Transverse colon (tissue), 4 donors: ENCODE data around the gene KRT83. TPM values are rescaled to one million over a fixed set of nuclear protein-coding genes. Genes with fewer than 3 reads are reported as not detected.

Source experiments
- DNase-seq: peaks from one replicate; pipeline ENCODE4 v3.0.0-alpha.2; 2019
- H3K27ac ChIP-seq, 4 donors: fragments of 200-600 bp; sonication (generic); 2 replicates each; pipeline ENCODE4 v1.5.1; 2016 to 2018; ENCODE audit warnings: inconsistent platforms in 4 of 4
- H3K27me3 ChIP-seq: fragments of 200-600 bp; sonication (generic); 2 replicates; pipeline ENCODE4 v1.5.1; 2017; ENCODE audit warnings: inconsistent platforms
- H3K36me3 ChIP-seq, 4 donors: fragments of 200-600 bp; sonication (generic); 2 replicates each; pipeline ENCODE4 v1.5.1; 2017 to 2019; ENCODE audit warnings: inconsistent platforms in 4 of 4
- H3K4me1 ChIP-seq, 4 donors: fragments of 200-600 bp; sonication (generic); 2 replicates each; pipeline ENCODE4 v1.5.1; 2017 to 2020; ENCODE audit warnings: inconsistent platforms in 4 of 4
- H3K4me3 ChIP-seq, 4 donors: fragments of 200-600 bp; sonication (generic); 1 replicate in 1 of 4; 2 replicates in 3 of 4; pipeline versions ENCODE4 v1.5.1 to v1.6.1; 2017 to 2019; ENCODE audit warnings: inconsistent platforms in 4 of 4
- H3K9me3 ChIP-seq, 2 donors: fragments of 200-600 bp; sonication (generic); 2 replicates each; pipeline ENCODE4 v1.5.1; 2017 to 2019; ENCODE audit warnings: inconsistent platforms in 2 of 2
- EP300 ChIP-seq: sonication (generic); formaldehyde crosslinking; IDR thresholded peaks from one replicate; pipeline ENCODE4 v1.6.1; 2017; ENCODE audit warnings: antibody characterized with exemption, low read depth
- POLR2A ChIP-seq: fragments of 450-650 bp; IDR thresholded peaks from one replicate; pipeline ENCODE4 v1.6.1; 2016; ENCODE audit warnings: antibody characterized with exemption, mild to moderate bottlenecking, moderate library complexity
- POLR2AphosphoS5 ChIP-seq, 3 donors: sonication (generic); formaldehyde crosslinking; IDR thresholded peaks; one replicate each; pipeline ENCODE4 v1.6.1; 2016; ENCODE audit warnings: antibody characterized with exemption in 3 of 3
- WGBS, 2 donors: methylation state at CpG; one replicate each; pipeline ENCODE4 v1.1.5; 2018; ENCODE audit warnings: low coverage in 1 of 2; 5-methylcytosine and 5-hydroxymethylcytosine counted together
- in situ Hi-C, 4 donors: fragments of 200-750 bp; cut with MboI; loops; one replicate each; pipeline versions ENCODE4 v1.15.0 to v1.15.1; 2017; ENCODE audit warnings: low sequenced_read_pairs in 3 of 4, low pct_ligation_motif_present in 1 of 4, low pct_unique_long_range_greater_than_20kb in 1 of 4
- intact Hi-C: fragments of 100-400 bp; cut with DNase I; formaldehyde crosslinking; loops from one replicate; pipeline ENCODE4 v1.15.1; 2023; ENCODE audit warnings: low total_unique reads
- total RNA-seq, 4 donors: library from RNA; depleted of rRNA; stranded (reverse); fragments of >200 nt; gene quantifications; one replicate each; pipeline ENCODE4 v1.1.0, GENCODE V29; 2016
- TF ChIP-seq, protein P1 (sequence below), 5 experiments: fragments of 200-600 bp in 3 of 5; fragments of 450-650 bp in 2 of 5; sonication (generic) in 3 of 5; IDR thresholded peaks; 1 replicate in 2 of 5; 2 replicates in 3 of 5; pipeline ENCODE4 v1.5.1; 2016 to 2017; ENCODE audit warnings: antibody characterized with exemption in 5 of 5, inconsistent platforms in 3 of 5, mild to moderate bottlenecking in 2 of 5, moderate library complexity in 1 of 5

Gene KRT83
- total RNA-seq, 4 donors from 2014 or later, result not detected

DNA sequence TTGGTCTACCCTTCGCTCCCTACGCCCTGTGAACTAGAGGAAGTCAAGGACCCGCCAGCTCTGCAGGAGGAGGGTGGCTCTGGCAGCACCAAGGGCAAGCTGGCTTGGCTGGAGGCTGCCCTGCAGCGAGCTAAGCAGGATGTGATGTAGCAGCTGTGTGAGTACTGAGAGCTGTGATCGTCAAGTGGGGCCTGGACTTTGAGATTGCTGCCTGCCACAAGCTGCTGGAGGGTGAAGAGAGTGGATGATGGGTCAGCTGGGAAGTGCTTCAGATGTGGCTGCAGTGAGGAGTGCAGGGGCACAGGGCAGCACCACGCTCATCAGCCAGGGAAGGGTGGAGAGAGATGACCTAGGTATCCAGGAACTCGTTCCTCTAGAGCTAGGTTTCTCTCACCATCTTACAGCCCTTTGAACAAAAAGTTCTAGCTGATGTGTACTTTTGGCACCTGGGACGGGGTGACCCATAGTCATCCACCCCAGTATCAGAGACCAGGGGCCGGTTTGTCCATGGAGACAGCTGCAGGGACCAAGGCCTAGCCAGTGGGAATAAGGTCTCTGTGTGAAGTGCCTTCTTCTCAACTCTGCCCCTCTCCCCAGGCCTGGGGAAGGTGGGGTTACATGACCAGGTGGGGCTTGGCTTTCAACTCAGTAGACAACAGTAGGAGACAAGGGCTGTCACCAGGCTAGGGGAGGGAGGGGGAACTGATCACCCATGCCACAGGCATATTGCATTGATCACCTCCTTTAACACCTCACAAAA lies 43.5 kb downstream of the KRT83 start:
- TF ChIP-seq, protein P1, sequence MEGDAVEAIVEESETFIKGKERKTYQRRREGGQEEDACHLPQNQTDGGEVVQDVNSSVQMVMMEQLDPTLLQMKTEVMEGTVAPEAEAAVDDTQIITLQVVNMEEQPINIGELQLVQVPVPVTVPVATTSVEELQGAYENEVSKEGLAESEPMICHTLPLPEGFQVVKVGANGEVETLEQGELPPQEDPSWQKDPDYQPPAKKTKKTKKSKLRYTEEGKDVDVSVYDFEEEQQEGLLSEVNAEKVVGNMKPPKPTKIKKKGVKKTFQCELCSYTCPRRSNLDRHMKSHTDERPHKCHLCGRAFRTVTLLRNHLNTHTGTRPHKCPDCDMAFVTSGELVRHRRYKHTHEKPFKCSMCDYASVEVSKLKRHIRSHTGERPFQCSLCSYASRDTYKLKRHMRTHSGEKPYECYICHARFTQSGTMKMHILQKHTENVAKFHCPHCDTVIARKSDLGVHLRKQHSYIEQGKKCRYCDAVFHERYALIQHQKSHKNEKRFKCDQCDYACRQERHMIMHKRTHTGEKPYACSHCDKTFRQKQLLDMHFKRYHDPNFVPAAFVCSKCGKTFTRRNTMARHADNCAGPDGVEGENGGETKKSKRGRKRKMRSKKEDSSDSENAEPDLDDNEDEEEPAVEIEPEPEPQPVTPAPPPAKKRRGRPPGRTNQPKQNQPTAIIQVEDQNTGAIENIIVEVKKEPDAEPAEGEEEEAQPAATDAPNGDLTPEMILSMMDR (IDR thresholded peaks at IDR 0.05), result no peak
- no peak for TF ChIP-seq POLR2A
- no peak for TF ChIP-seq POLR2AphosphoS5 (IDR thresholded peaks at IDR 0.05)
- TF ChIP-seq EP300, result no peak
- intact Hi-C loops, result loop anchor here (10.0 kb wide), 1 partner anchor 123 kb away; no protein-coding TSS in a partner anchor
- DNase-seq, result no peak
- Histone ChIP-seq H3K27me3 (peaks cover 8% of the 10 kb centered on the region), H3K9me3 (no peaks in the 10 kb centered on the region), H3K27ac (no peak overlapping the region), H3K36me3 (no peaks in the 10 kb centered on the region), H3K4me3 (no peak overlapping the region), H3K4me1 (peaks cover 4 to 23% (median 11%) of the 10 kb centered on the region in 4 donors)
- 79% methylated on average over 9 of the region's 9 CpGs; no CpG with 5 or more reads in 1 of the 2 donors for WGBS, 2 donors
- in situ Hi-C loops, result no loop called here

DNA sequence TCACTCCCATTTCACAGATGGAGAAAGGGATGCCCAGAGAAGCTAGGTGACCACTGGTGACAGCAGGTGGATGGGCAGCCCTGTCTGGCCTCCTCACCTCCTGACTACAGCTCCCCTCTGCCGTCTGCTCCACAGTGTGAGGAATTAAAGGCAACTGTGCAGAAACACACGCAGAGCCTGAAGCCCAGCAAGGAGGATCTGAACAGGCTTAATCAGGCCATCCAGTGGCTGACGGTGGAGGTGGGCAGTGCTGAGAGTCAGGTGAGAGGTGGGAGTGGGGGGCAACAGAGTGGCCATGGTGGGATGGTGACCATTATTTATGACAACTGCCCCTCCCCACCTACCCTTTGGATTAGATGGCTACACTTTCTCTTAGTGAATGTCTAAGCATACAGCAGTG lies 45.5 kb downstream of the KRT83 start:
- Histone ChIP-seq H3K4me1 (peaks cover 4 to 15% (median 9%) of the 10 kb centered on the region in 4 donors), H3K4me3 (no peak overlapping the region), H3K27me3 (peaks cover 10% of the 10 kb centered on the region), H3K9me3 (no peaks in the 10 kb centered on the region), H3K36me3 (no peaks in the 10 kb centered on the region), H3K27ac (no peak overlapping the region)
- TF ChIP-seq EP300, result no peak
- TF ChIP-seq POLR2A, result no peak
- no peak for TF ChIP-seq POLR2AphosphoS5 (IDR thresholded peaks at IDR 0.05)
- TF ChIP-seq, protein P1 (IDR thresholded peaks at IDR 0.05), result no peak
- DNase-seq, result no peak
- intact Hi-C loops, result loop anchor here (10.0 kb wide), 1 partner anchor 121 kb away; no protein-coding TSS in a partner anchor
- WGBS, 2 donors, result 75% methylated on average over 3 of the region's 3 CpGs; no CpG with 5 or more reads in 1 of the 2 donors
- in situ Hi-C loops, result no loop called here

DNA sequence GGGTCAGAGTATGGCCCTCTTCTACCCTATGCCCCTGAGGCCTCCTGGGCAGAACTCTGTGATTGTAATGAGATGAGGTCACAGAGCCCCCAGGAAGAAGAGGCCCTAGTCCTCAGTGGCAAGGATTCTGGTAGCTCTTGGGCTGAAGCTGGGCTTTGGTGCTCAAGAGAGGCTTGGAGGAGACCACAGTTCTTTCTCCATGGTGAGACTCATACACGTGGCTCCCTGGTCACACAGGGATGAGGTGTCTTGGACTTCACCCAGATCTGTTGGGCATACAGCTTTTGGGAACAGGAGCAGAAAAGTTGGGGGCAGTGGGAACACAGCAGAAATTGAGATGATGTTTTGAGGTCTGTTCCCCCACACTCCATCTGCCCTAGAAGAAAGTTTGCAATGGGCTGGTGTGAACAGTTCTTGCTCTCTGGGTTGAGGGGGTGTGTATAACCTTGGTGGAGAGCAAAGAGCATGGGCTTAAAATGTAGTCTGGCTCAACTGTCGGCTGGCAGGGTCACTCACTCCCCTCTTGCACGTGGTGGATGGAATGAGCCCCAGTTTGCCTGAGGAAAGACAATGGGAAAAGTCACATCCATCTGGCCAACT lies 46.6 kb downstream of the KRT83 start, which contains the start of gene KRT86:
KRT86 (plus strand) TSS at position 125 of the 600 bp plus-strand sequence. CDS start 27,272 bp downstream, outside the sequence.
- 75% methylated on average over 3 of the region's 3 CpGs; no CpG with 5 or more reads in 1 of the 2 donors for WGBS, 2 donors
- no peak for DNase-seq

More for the DNA sequence above, 46.6 kb downstream of the KRT83 start, which contains the start of gene KRT86:
- Histone ChIP-seq H3K36me3 (no peaks in the 10 kb centered on the region), H3K27ac (no peak within 1 kb of the TSS), H3K27me3 (peaks cover 13% of the 10 kb centered on the region), H3K4me1 (peaks cover 4 to 10% (median 7%) of the 10 kb centered on the region in 4 donors), H3K4me3 (no peak within 1 kb of the TSS), H3K9me3 (no peaks in the 10 kb centered on the region)
- intact Hi-C loops, result loop anchor here (10.0 kb wide), 1 partner anchor 120 kb away; no protein-coding TSS in a partner anchor
- TF ChIP-seq, protein P1 (IDR thresholded peaks at IDR 0.05), result no peak
- TF ChIP-seq POLR2AphosphoS5 (IDR thresholded peaks at IDR 0.05) (no peak), EP300 (no peak), POLR2A (no peak)
- in situ Hi-C loops, result no loop called here
